K562 (cell line): Measurements from ENCODE around the gene PYROXD2. TPM values are rescaled to one million over a fixed set of nuclear protein-coding genes. Genes with fewer than 3 reads are reported as not detected.
A peak's percentile ranks its signal among the peaks of the same experiment; 100 is the strongest.

ENCODE experiments used
- ARID1B ChIP-seq: fragments of 450-650 bp; IDR thresholded peaks from 2 replicates; pipeline ENCODE4 v1.6.1; 2016; ENCODE audit warnings: antibody characterized with exemption, mild to moderate bottlenecking, inconsistent platforms
- ATF1 ChIP-seq, 2 experiments: fragments of 450-650 bp in 1 of 2; IDR thresholded peaks; 2 replicates each; pipeline ENCODE4 v1.6.1; 2016; ENCODE audit warnings: missing compliant biosample characterization in 1 of 2, missing genetic modification characterization in 1 of 2
- ATF4 ChIP-seq: fragments of 450-650 bp; formaldehyde crosslinking; IDR thresholded peaks from 2 replicates; pipeline ENCODE4 v1.4.0; 2022; ENCODE audit warnings: mild to moderate bottlenecking, moderate library complexity
- CHD7 ChIP-seq: fragments of 200-600 bp; sonication (generic); IDR thresholded peaks from one replicate; pipeline ENCODE4 v1.6.1; 2012; ENCODE audit warnings: mild to moderate bottlenecking, low read depth, low read length, inconsistent platforms
- E2F3 ChIP-seq: fragments of 250-450 bp; sonication (Bioruptor Pico); IDR thresholded peaks from 2 replicates; pipeline ENCODE4 v1.4.0; 2020; ENCODE audit warnings: mild to moderate bottlenecking
- EGR1 ChIP-seq: fragments of 450-650 bp; conservative IDR thresholded peaks from 2 replicates; pipeline ENCODE4 v1.6.1; 2017; ENCODE audit warnings: mild to moderate bottlenecking
- FOXM1 ChIP-seq, 2 experiments: fragments of 450-650 bp in 1 of 2; sonication (generic) in 1 of 2; formaldehyde crosslinking in 1 of 2; IDR thresholded peaks; 2 replicates each; pipeline versions ENCODE4 v1.6.1 to v1.9.0; 2017 to 2022; ENCODE audit warnings: low read depth in 2 of 2, mild to moderate bottlenecking in 2 of 2, missing genetic modification reagents in 1 of 2, moderate library complexity in 1 of 2
- GABPA ChIP-seq: fragments of 200-800 bp; sonication (Bioruptor generic); conservative IDR thresholded peaks from 2 replicates; pipeline ENCODE4 v1.6.1; 2016; ENCODE audit warnings: low read depth, missing genetic modification characterization, missing compliant biosample characterization
- HCFC1 ChIP-seq: IDR thresholded peaks from 2 replicates; pipeline ENCODE4 v1.6.1; 2012; ENCODE audit warnings: low read depth, low read length, improper control_type of control experiment
- KLF10 ChIP-seq: fragments of 250-450 bp; sonication (Bioruptor Pico); IDR thresholded peaks from 2 replicates; pipeline ENCODE4 v1.6.1; 2021; ENCODE audit warnings: matching md5 sums
- KLF13 ChIP-seq: fragments of 450-650 bp; IDR thresholded peaks from 2 replicates; pipeline ENCODE4 v1.6.1; 2016; ENCODE audit warnings: missing genetic modification characterization, low read depth, mild to moderate bottlenecking, missing compliant biosample characterization, moderate library complexity, borderline replicate concordance
- ZNF644 ChIP-seq: fragments of 200-800 bp; sonication (Bioruptor generic); IDR thresholded peaks from 2 replicates; pipeline ENCODE4 v1.6.1; 2016; ENCODE audit warnings: low read depth, missing genetic modification characterization, missing compliant biosample characterization
- polyA plus RNA-seq, 8 experiments: library from polyadenylated mRNA; depleted of rRNA in 4 of 8; stranded (reverse) in 5 of 8; unstranded in 3 of 8; fragments of >200 nt; fragmentation: Nextera tagmentation in 2 of 8; fragmentation: Illumina TruSeq in 1 of 8; extraction: Ambion mirVana in 2 of 8; extraction: Trizol in 1 of 8; gene quantifications; 2 replicates each; pipeline versions ENCODE4 v1.2.1 to v1.2.3, GENCODE V29; 2011 to 2014; ENCODE audit warnings: inconsistent platforms in 1 of 8, missing spikeins in 1 of 8
- total RNA-seq, 7 experiments: library from RNA; depleted of rRNA in 6 of 7; stranded (reverse); fragments of >200 nt in 6 of 7; fragmentation: Illumina TruSeq in 2 of 7; extraction: Trizol in 2 of 7; gene quantifications; 2 replicates each; pipeline versions ENCODE4 v1.2.1 to v1.2.3, GENCODE V29; 2011 to 2021; ENCODE audit warnings: low replicate concordance in 1 of 7
- TF ChIP-seq, protein P1 (sequence below): IDR thresholded peaks from 2 replicates; pipeline ENCODE4 v1.6.1; 2014; ENCODE audit warnings: antibody characterized with exemption

The PYROXD2 gene
- total and polyA plus RNA-seq, 9 of the 15 experiments (the other 6 are each of a cell fraction or from before 2014, with no cell fraction given): 0.14 to 1.4 (median 0.58) TPM

DNA sequence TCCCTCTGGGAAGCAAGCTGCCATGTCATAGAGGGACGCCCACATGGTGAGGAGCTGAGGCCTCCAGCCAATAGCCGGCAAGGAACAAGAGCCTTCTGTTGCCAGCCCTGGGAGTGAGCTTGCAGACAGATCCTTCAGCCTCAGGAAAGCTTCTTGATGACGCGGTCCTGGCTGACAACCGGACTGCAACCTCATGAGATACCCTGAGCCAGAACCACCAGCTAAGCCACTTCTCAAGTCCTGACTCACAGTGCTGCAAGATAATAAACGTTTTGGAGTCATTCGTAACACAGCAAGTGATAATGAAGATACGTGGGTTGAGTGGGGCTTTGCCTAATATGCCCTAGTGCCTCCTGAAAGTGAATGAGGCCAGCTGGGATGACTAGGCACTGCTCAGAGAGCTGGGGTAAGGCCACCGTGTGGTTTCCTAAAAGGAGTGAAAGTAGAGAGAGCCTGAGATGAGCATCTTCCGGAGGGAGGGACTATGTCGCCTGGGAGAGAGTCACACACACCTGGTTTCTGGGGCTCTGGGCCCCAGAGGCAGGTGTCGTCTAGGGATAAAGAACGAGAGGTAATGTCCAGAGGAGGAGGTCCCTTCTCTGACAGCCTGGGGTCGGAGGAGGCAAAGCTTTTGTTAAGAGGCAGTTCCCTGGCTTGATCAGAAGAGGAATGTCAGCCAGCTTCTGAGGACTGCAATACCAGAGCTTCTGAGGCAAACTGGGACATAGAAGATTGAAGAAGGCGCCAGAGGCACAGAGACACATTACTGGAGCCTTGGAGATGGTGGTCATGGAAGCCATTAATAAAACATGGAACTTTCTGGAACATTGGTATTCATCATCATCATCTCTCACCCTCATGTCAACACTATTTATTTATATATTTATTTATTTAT lies 53.6 kb downstream of the PYROXD2 start (continued):
- TF ChIP-seq ZNF644 (tag): no peak
- TF ChIP-seq KLF10 (CRISPR knock-in tag): no peak
- peak; percentile 46 for TF ChIP-seq EGR1
- no peak for TF ChIP-seq FOXM1 (IDR thresholded peaks at IDR 0.05; ENCODE audit: low read depth)
- TF ChIP-seq FOXM1 (CRISPR knock-in tag; IDR thresholded peaks at IDR 0.05; ENCODE audit: low read depth): no peak
- peak; percentile 40; the same call in 1 of the 2 replicates for TF ChIP-seq GABPA (tag)
- no peak for TF ChIP-seq HCFC1
- TF ChIP-seq KLF13 (tag): no peak
- no peak for TF ChIP-seq ATF4
- TF ChIP-seq E2F3: no peak
- TF ChIP-seq CHD7: no peak
- TF ChIP-seq ARID1B: 0 out of 2 replicates have a peak, but pooled peaks have one; percentile 51
- TF ChIP-seq ATF1 (CRISPR knock-in tag; IDR thresholded peaks at IDR 0.05): no peak
- TF ChIP-seq ATF1 (tag; IDR thresholded peaks at IDR 0.05): peak; percentile 89
- TF ChIP-seq, protein P1, sequence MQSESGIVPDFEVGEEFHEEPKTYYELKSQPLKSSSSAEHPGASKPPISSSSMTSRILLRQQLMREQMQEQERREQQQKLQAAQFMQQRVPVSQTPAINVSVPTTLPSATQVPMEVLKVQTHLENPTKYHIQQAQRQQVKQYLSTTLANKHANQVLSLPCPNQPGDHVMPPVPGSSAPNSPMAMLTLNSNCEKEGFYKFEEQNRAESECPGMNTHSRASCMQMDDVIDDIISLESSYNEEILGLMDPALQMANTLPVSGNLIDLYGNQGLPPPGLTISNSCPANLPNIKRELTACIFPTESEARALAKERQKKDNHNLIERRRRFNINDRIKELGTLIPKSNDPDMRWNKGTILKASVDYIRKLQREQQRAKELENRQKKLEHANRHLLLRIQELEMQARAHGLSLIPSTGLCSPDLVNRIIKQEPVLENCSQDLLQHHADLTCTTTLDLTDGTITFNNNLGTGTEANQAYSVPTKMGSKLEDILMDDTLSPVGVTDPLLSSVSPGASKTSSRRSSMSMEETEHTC: no peak
